SK-N-MC (cell line): Measurements from ENCODE around the gene ST6GALNAC5.
"Not testable (repeated sequence)": the region's sequence is repeated elsewhere in the genome, so short reads cannot be mapped to it uniquely, and the experiment has no call there.

Source experiments
- DNase-seq: peaks from one replicate; pipeline ENCODE4 v3.0.0-alpha.2; 2011; ENCODE audit warnings: low read depth, low spot score
- H3K27ac ChIP-seq: fragments of 200-600 bp; sonication (generic); 2 replicates; pipeline ENCODE4 v1.5.1; 2016; ENCODE audit warnings: mixed run types
- H3K36me3 ChIP-seq: fragments of 200-600 bp; sonication (generic); 2 replicates; pipeline ENCODE4 v1.6.1; 2017; ENCODE audit warnings: antibody characterized with exemption, low read length, mixed read lengths; ENCODE audit not compliant: insufficient read depth
- H3K4me3 ChIP-seq: fragments of 200-600 bp; sonication (generic); 2 replicates; pipeline ENCODE4 v1.5.1; 2016
- H3K9ac ChIP-seq: fragments of 200-600 bp; sonication (generic); 2 replicates; pipeline ENCODE4 v1.8.0; 2017; ENCODE audit warnings: mixed run types, mixed read lengths; ENCODE audit not compliant: insufficient read length
- H3K9me3 ChIP-seq: fragments of 200-600 bp; sonication (generic); 2 replicates; pipeline ENCODE4 v1.6.1; 2017; ENCODE audit warnings: low read depth, mild to moderate bottlenecking, antibody characterized with exemption, low read length, moderate library complexity, mixed read lengths
- EZH2 ChIP-seq: fragments of 200-600 bp; sonication (generic); IDR thresholded peaks from one replicate; pipeline ENCODE4 v1.6.1; 2017; ENCODE audit warnings: antibody characterized with exemption
- FOXP2 ChIP-seq: optimal IDR thresholded peaks from 2 replicates; pipeline ENCODE3; 2011; ENCODE audit warnings: mild to moderate bottlenecking, moderate library complexity; ENCODE audit not compliant: insufficient read depth; ENCODE audit errors: extremely low read length, control extremely low read depth
- POLR2AphosphoS5 ChIP-seq: IDR thresholded peaks from 2 replicates; pipeline ENCODE4 v1.6.1; 2012; ENCODE audit warnings: mild to moderate bottlenecking, low read depth, low read length, borderline replicate concordance

Gene ST6GALNAC5

GRCh38 chr1:76867342-76868130 lies at the start of gene ST6GALNAC5:
Gene ST6GALNAC5 (plus strand): TSS chr1:76867480.
- Histone ChIP-seq H3K27ac (no peak within 1 kb of the TSS), H3K4me3 (peak within 1 kb of the TSS; percentile 85), H3K36me3 (no peaks in the 10 kb centered on the region), H3K9me3 (no peaks in the 10 kb centered on the region), H3K9ac (peak within 1 kb of the TSS; percentile 19)
- TF ChIP-seq FOXP2 (no peak), EZH2 (peak; percentile 11)
- DNase-seq, result no peak

GRCh38 chr1:76820028-76820427 lies 47.3 kb upstream of the ST6GALNAC5 start:
- no peak overlapping the region for H3K9ac ChIP-seq
- no peak overlapping the region for H3K4me3 ChIP-seq
- H3K9me3 ChIP-seq, result no peaks in the 10 kb centered on the region
- no peak overlapping the region for H3K27ac ChIP-seq
- TF ChIP-seq EZH2 (no peak), FOXP2 (no peak), POLR2AphosphoS5 (no peak)
- no peaks in the 10 kb centered on the region for H3K36me3 ChIP-seq
- DNase-seq, result no peak

- not testable (repeated sequence) for DNase-seq, H3K9ac ChIP-seq, H3K27ac ChIP-seq, H3K9me3 ChIP-seq, H3K36me3 ChIP-seq, H3K4me3 ChIP-seq
Observed at GRCh38 chr1:76822961-76823360, 44.3 kb upstream of the ST6GALNAC5 start.

GRCh38 chr1:76824106-76824505 lies 43.2 kb upstream of the ST6GALNAC5 start:
- Histone ChIP-seq H3K4me3 (no peak overlapping the region), H3K9me3 (no peaks in the 10 kb centered on the region), H3K27ac (no peak overlapping the region), H3K36me3 (no peaks in the 10 kb centered on the region), H3K9ac (no peak overlapping the region)
- DNase-seq, result no peak
- TF ChIP-seq FOXP2 (no peak), POLR2AphosphoS5 (no peak), EZH2 (no peak)

DNA sequence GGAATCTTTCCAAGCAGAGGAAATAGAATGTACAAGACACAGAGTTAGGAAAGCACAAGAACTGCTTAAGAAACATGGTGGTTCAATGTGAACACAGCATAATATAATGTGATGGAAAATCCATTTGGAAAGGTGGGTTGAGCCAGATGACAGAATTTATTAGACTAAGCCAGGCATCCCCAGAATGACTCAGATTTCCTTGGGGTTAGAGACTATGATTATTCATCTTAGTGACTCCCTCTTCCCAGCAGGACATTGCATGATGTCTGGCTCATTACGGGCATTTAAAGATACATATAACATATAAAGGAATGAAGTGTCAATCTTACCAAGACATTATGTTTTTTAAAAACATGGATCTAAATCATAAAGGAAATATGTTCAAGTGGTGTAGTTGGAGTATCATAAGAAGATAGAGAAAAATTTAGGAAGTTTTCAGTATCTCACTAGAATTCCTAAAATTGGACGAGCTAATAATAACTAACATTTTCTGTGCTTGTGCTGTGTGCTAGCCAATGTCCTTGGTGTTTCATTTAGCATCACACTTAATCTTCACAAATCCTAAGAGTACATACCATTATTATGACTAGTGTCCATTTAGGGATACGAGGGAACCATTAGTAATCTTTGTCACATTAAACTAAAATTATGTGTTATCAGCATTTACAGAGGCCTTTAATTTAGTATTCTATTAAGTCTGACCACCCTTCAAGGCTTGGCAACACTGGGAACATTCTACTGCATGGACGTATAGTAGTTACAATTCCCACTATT lies 41.0 kb upstream of the ST6GALNAC5 start:
- DNase-seq, result no peak
- H3K9ac ChIP-seq, result no peak overlapping the region
- H3K4me3 ChIP-seq, result no peak overlapping the region
- no peak for TF ChIP-seq EZH2
- TF ChIP-seq FOXP2, result no peak
- TF ChIP-seq POLR2AphosphoS5, result no peak
- H3K27ac ChIP-seq, result no peak overlapping the region
- H3K9me3 ChIP-seq, result no peaks in the 10 kb centered on the region
- H3K36me3 ChIP-seq, result no peaks in the 10 kb centered on the region

- TF ChIP-seq EZH2, result no peak
- TF ChIP-seq POLR2AphosphoS5, result no peak
- TF ChIP-seq FOXP2, result no peak
- no peak for DNase-seq
- no peak overlapping the region for H3K9ac ChIP-seq
- no peak overlapping the region for H3K4me3 ChIP-seq
- no peaks in the 10 kb centered on the region for H3K9me3 ChIP-seq
- H3K36me3 ChIP-seq, result no peaks in the 10 kb centered on the region
- no peak overlapping the region for H3K27ac ChIP-seq
Observed at GRCh38 chr1:76827066-76827465, 40.2 kb upstream of the ST6GALNAC5 start.

DNA sequence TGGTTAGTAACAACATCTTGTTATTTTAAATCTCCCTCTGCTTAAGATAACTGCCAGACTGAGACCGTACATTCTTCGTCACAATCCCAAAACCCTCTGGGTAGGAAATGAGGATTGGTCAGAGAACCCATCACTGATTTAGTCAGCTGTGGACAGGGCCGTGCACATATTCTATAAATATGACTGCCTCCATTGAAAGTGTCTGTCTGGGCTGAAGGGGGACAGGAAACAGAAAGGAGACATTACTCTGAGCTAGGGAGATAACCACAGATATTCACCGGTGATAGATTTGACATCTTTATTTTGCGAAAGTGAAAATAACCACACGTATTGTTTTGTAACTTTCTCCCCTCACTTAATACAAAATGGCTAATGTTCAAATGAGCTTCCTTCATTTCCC lies 36.9 kb upstream of the ST6GALNAC5 start:
- no peaks in the 10 kb centered on the region for H3K36me3 ChIP-seq
- no peak for DNase-seq
- no peak for TF ChIP-seq FOXP2
- no peaks in the 10 kb centered on the region for H3K9me3 ChIP-seq
- no peak overlapping the region for H3K9ac ChIP-seq
- H3K4me3 ChIP-seq, result no peak overlapping the region
- H3K27ac ChIP-seq, result no peak overlapping the region

DNA sequence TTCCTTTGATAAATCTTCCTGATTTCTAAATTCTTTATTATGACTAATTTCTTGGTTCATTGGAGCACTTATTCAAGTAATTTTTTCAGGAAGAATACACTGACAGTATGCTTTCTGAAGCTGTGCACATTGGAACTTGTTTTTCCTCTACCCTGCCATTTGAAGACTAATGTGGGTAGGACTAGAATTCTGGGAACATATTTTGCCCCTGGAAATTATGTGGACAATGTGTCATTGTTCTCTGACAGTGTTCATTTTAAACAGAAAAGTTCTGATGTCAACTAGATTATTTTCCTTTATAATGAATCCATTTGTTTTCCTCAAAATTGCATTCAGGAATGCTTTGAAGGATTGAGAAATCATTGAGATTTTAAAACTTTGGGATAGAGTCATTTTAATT lies 34.8 kb upstream of the ST6GALNAC5 start:
- no peaks in the 10 kb centered on the region for H3K9me3 ChIP-seq
- H3K4me3 ChIP-seq, result no peak overlapping the region
- DNase-seq, result no peak
- H3K27ac ChIP-seq, result no peak overlapping the region
- no peaks in the 10 kb centered on the region for H3K36me3 ChIP-seq
- H3K9ac ChIP-seq, result no peak overlapping the region
- TF ChIP-seq POLR2AphosphoS5, result no peak
- no peak for TF ChIP-seq EZH2
- no peak for TF ChIP-seq FOXP2
